ENCODE results near the gene VEGFB.

Gene VEGFB

GRCh38 chr11:64251016-64251752, 16.8 kb downstream of the VEGFB start, which contains the start of gene PLCB3:
Gene PLCB3 (plus strand): TSS chr11:64251530. CDS start chr11:64251650, 120 bp downstream.
- H3K27ac ChIP-seq (ENCODE audit: low read depth, low read length), result peak within 1 kb of the TSS; percentile 20
- no peaks in the 10 kb centered on the region for H3K9me3 ChIP-seq (ENCODE audit: low read length)
- peaks cover 29% of the 10 kb centered on the region for H3K4me1 ChIP-seq (ENCODE audit: insufficient read depth, low read length)
- H3K27me3 ChIP-seq (ENCODE audit: control insufficient read depth in 1 of 2, insufficient read depth in 2 of 2, low read length in 2 of 2), result no peaks in the 10 kb centered on the region
- H3K9ac ChIP-seq (ENCODE audit: low read length), result peak within 1 kb of the TSS; percentile 53
- H3K4me3 ChIP-seq (ENCODE audit: low read depth in 1 of 2, low read length in 2 of 2), result peak within 1 kb of the TSS; percentile 82 to 90
- peaks cover 16% of the 10 kb centered on the region for H3K36me3 ChIP-seq (ENCODE audit: insufficient read depth, low read length)

GRCh38 chr11:64251753-64252002, 17.3 kb downstream of the VEGFB start:
- no peaks in the 10 kb centered on the region for H3K27me3 ChIP-seq (ENCODE audit: control insufficient read depth in 1 of 2, insufficient read depth in 2 of 2, low read length in 2 of 2)
- peak overlapping the region; percentile 82 to 90 for H3K4me3 ChIP-seq (ENCODE audit: low read depth in 1 of 2, low read length in 2 of 2)
- H3K9ac ChIP-seq (ENCODE audit: low read length), result peak overlapping the region; percentile 53
- peaks cover 29% of the 10 kb centered on the region for H3K4me1 ChIP-seq (ENCODE audit: insufficient read depth, low read length)
- peak overlapping the region; percentile 20 for H3K27ac ChIP-seq (ENCODE audit: low read depth, low read length)
- no peaks in the 10 kb centered on the region for H3K9me3 ChIP-seq (ENCODE audit: low read length)
- H3K36me3 ChIP-seq (ENCODE audit: insufficient read depth, low read length), result peaks cover 20% of the 10 kb centered on the region

GRCh38 chr11:64252003-64252872, 17.9 kb downstream of the VEGFB start:
- Histone ChIP-seq H3K4me3 (ENCODE audit: low read depth in 1 of 2, low read length in 2 of 2) (peak overlapping the region; percentile 82 to 90), H3K27ac (ENCODE audit: low read depth, low read length) (peak overlapping the region; percentile 20), H3K9me3 (ENCODE audit: low read length) (no peaks in the 10 kb centered on the region), H3K4me1 (ENCODE audit: insufficient read depth, low read length) (peaks cover 29% of the 10 kb centered on the region), H3K9ac (ENCODE audit: low read length) (peak overlapping the region; percentile 53), H3K36me3 (ENCODE audit: insufficient read depth, low read length) (peaks cover 20% of the 10 kb centered on the region), H3K27me3 (ENCODE audit: control insufficient read depth in 1 of 2, insufficient read depth in 2 of 2, low read length in 2 of 2) (no peaks in the 10 kb centered on the region)

- Histone ChIP-seq H3K36me3 (ENCODE audit: insufficient read depth, low read length) (peaks cover 20% of the 10 kb centered on the region), H3K9ac (ENCODE audit: low read length) (no peak overlapping the region), H3K27me3 (ENCODE audit: control insufficient read depth in 1 of 2, insufficient read depth in 2 of 2, low read length in 2 of 2) (no peaks in the 10 kb centered on the region), H3K4me3 (ENCODE audit: low read depth in 1 of 2, low read length in 2 of 2) (peak overlapping the region in 1 of 2 donors; percentile 82), H3K27ac (ENCODE audit: low read depth, low read length) (no peak overlapping the region), H3K9me3 (ENCODE audit: low read length) (no peaks in the 10 kb centered on the region), H3K4me1 (ENCODE audit: insufficient read depth, low read length) (peaks cover 24% of the 10 kb centered on the region)
Measured at GRCh38 chr11:64253043-64253442, 18.7 kb downstream of the VEGFB start.

- Histone ChIP-seq H3K9ac (ENCODE audit: low read length) (no peak overlapping the region), H3K27ac (ENCODE audit: low read depth, low read length) (no peak overlapping the region), H3K4me3 (ENCODE audit: low read depth in 1 of 2, low read length in 2 of 2) (no peak overlapping the region), H3K36me3 (ENCODE audit: insufficient read depth, low read length) (peaks cover 23% of the 10 kb centered on the region), H3K9me3 (ENCODE audit: low read length) (no peaks in the 10 kb centered on the region), H3K27me3 (ENCODE audit: control insufficient read depth in 1 of 2, insufficient read depth in 2 of 2, low read length in 2 of 2) (no peaks in the 10 kb centered on the region), H3K4me1 (ENCODE audit: insufficient read depth, low read length) (peaks cover 21% of the 10 kb centered on the region)
Measured at GRCh38 chr11:64253481-64253880, 19.1 kb downstream of the VEGFB start.

GRCh38 chr11:64254326-64254725, 19.9 kb downstream of the VEGFB start:
- no peaks in the 10 kb centered on the region for H3K27me3 ChIP-seq (ENCODE audit: control insufficient read depth in 1 of 2, insufficient read depth in 2 of 2, low read length in 2 of 2)
- H3K36me3 ChIP-seq (ENCODE audit: insufficient read depth, low read length), result peaks cover 28% of the 10 kb centered on the region
- peaks cover 21% of the 10 kb centered on the region for H3K4me1 ChIP-seq (ENCODE audit: insufficient read depth, low read length)
- H3K9me3 ChIP-seq (ENCODE audit: low read length), result no peaks in the 10 kb centered on the region
- no peak overlapping the region for H3K27ac ChIP-seq (ENCODE audit: low read depth, low read length)
- H3K4me3 ChIP-seq (ENCODE audit: low read depth in 1 of 2, low read length in 2 of 2), result no peak overlapping the region
- no peak overlapping the region for H3K9ac ChIP-seq (ENCODE audit: low read length)

GRCh38 chr11:64255135-64256128, 21.0 kb downstream of the VEGFB start:
- Histone ChIP-seq H3K27me3 (ENCODE audit: control insufficient read depth in 1 of 2, insufficient read depth in 2 of 2, low read length in 2 of 2) (no peaks in the 10 kb centered on the region), H3K4me1 (ENCODE audit: insufficient read depth, low read length) (peaks cover 20% of the 10 kb centered on the region), H3K9ac (ENCODE audit: low read length) (no peak overlapping the region), H3K4me3 (ENCODE audit: low read depth in 1 of 2, low read length in 2 of 2) (no peak overlapping the region), H3K36me3 (ENCODE audit: insufficient read depth, low read length) (peaks cover 38% of the 10 kb centered on the region), H3K9me3 (ENCODE audit: low read length) (no peaks in the 10 kb centered on the region), H3K27ac (ENCODE audit: low read depth, low read length) (no peak overlapping the region)

GRCh38 chr11:64256300-64256699, 21.9 kb downstream of the VEGFB start:
- H3K27ac ChIP-seq (ENCODE audit: low read depth, low read length), result no peak overlapping the region
- H3K27me3 ChIP-seq (ENCODE audit: control insufficient read depth in 1 of 2, insufficient read depth in 2 of 2, low read length in 2 of 2), result no peaks in the 10 kb centered on the region
- peaks cover 38% of the 10 kb centered on the region for H3K36me3 ChIP-seq (ENCODE audit: insufficient read depth, low read length)
- no peak overlapping the region for H3K9ac ChIP-seq (ENCODE audit: low read length)
- H3K4me3 ChIP-seq (ENCODE audit: low read depth in 1 of 2, low read length in 2 of 2), result no peak overlapping the region
- H3K9me3 ChIP-seq (ENCODE audit: low read length), result no peaks in the 10 kb centered on the region
- H3K4me1 ChIP-seq (ENCODE audit: insufficient read depth, low read length), result peaks cover 15% of the 10 kb centered on the region

- Histone ChIP-seq H3K9me3 (ENCODE audit: low read length) (no peaks in the 10 kb centered on the region), H3K27ac (ENCODE audit: low read depth, low read length) (no peak overlapping the region), H3K9ac (ENCODE audit: low read length) (no peak overlapping the region), H3K4me3 (ENCODE audit: low read depth in 1 of 2, low read length in 2 of 2) (no peak overlapping the region), H3K4me1 (ENCODE audit: insufficient read depth, low read length) (no peaks in the 10 kb centered on the region), H3K36me3 (ENCODE audit: insufficient read depth, low read length) (peaks cover 48% of the 10 kb centered on the region), H3K27me3 (ENCODE audit: control insufficient read depth in 1 of 2, insufficient read depth in 2 of 2, low read length in 2 of 2) (no peaks in the 10 kb centered on the region)
Measured at GRCh38 chr11:64258356-64258755, 24.0 kb downstream of the VEGFB start.

GRCh38 chr11:64258946-64259532, 24.7 kb downstream of the VEGFB start:
- no peak overlapping the region for H3K4me3 ChIP-seq (ENCODE audit: low read depth in 1 of 2, low read length in 2 of 2)
- H3K9me3 ChIP-seq (ENCODE audit: low read length), result no peaks in the 10 kb centered on the region
- H3K4me1 ChIP-seq (ENCODE audit: insufficient read depth, low read length), result no peaks in the 10 kb centered on the region
- H3K27ac ChIP-seq (ENCODE audit: low read depth, low read length), result no peak overlapping the region
- peaks cover 50% of the 10 kb centered on the region for H3K36me3 ChIP-seq (ENCODE audit: insufficient read depth, low read length)
- no peaks in the 10 kb centered on the region for H3K27me3 ChIP-seq (ENCODE audit: control insufficient read depth in 1 of 2, insufficient read depth in 2 of 2, low read length in 2 of 2)
- no peak overlapping the region for H3K9ac ChIP-seq (ENCODE audit: low read length)
